H1 (cell line): ENCODE data around the gene AAK1. TPM values are rescaled to one million over a fixed set of nuclear protein-coding genes. Genes with fewer than 3 reads are reported as not detected.

Experiments used
- CTCF ChIA-PET: fragments of 300-600 bp; sonication (Branson Sonifier 250); formaldehyde crosslinking; loops from one replicate; lab custom pipeline; 2021; ENCODE audit not compliant: partially characterized antibody; lab: Charles Lee
- POLR2A ChIA-PET: fragments of 300-600 bp; sonication (Branson Sonifier 250); formaldehyde crosslinking; loops from one replicate; lab custom pipeline; 2021; ENCODE audit warnings: inconsistent platforms; ENCODE audit not compliant: partially characterized antibody; lab: Charles Lee
- DNase-seq, 2 experiments: peaks; one replicate each; pipeline versions ENCODE4 v3.0.0 to v3.0.0-alpha.2; 2010 to 2022; ENCODE audit warnings: low spot score in 2 of 2, low read depth in 1 of 2, mixed read lengths in 1 of 2
- FAIRE-seq: peaks from 2 replicates; lab custom pipeline; 2011; peaks lifted over from hg19 to GRCh38; lab: Jason Lieb, UNC
- H2AFZ ChIP-seq: 2 replicates; pipeline ENCODE4 v1.8.1; 2012; ENCODE audit warnings: low read length, inconsistent platforms
- H2AK5ac ChIP-seq: 2 replicates; pipeline ENCODE4 v1.6.1; 2013; ENCODE audit warnings: low read depth, low read length
- H2BK120ac ChIP-seq: replicated peaks from 2 replicates; pipeline ENCODE3; 2013; ENCODE audit warnings: low read depth, low read length, inconsistent platforms
- H2BK12ac ChIP-seq: 2 replicates; pipeline ENCODE4 v1.6.1; 2013; ENCODE audit warnings: low read depth, low read length
- H2BK15ac ChIP-seq: 2 replicates; pipeline ENCODE4 v1.6.1; 2013; ENCODE audit warnings: low read length
- H2BK20ac ChIP-seq: 2 replicates; pipeline ENCODE4 v1.6.1; 2013; ENCODE audit warnings: low read length
- H2BK5ac ChIP-seq: 2 replicates; pipeline ENCODE4 v1.6.1; 2013; ENCODE audit warnings: low read depth, low read length
- H3K14ac ChIP-seq: 2 replicates; pipeline ENCODE4 v1.6.1; 2013; ENCODE audit warnings: inconsistent platforms; ENCODE audit not compliant: insufficient read length
- H3K18ac ChIP-seq: 2 replicates; pipeline ENCODE4 v1.6.1; 2013; ENCODE audit warnings: low read length; ENCODE audit errors: extremely low read depth
- H3K23ac ChIP-seq: 2 replicates; pipeline ENCODE4 v1.6.1; 2013; ENCODE audit warnings: inconsistent platforms; ENCODE audit not compliant: insufficient read length
- H3K23me2 ChIP-seq: 2 replicates; pipeline ENCODE4 v1.6.1; 2013; ENCODE audit warnings: low read depth, low read length
- H3K27ac ChIP-seq: 2 replicates; pipeline ENCODE4 v1.6.1; 2011; ENCODE audit warnings: low read depth, low read length, inconsistent platforms
- H3K27me3 ChIP-seq, 4 experiments: replicated peaks in 1 of 4; 1 replicate in 1 of 4; 2 replicates in 3 of 4; pipeline versions ENCODE4 v1.6.1 to v1.8.1; 2011 to 2013; ENCODE audit warnings: low read length in 3 of 4, mild to moderate bottlenecking in 3 of 4, inconsistent platforms in 2 of 4, mixed read lengths in 2 of 4, moderate library complexity in 1 of 4; ENCODE audit not compliant: control insufficient read depth in 3 of 4, insufficient read depth in 3 of 4; ENCODE audit errors: extremely low read depth in 1 of 4
- H3K36me3 ChIP-seq, 4 experiments: 2 replicates each; pipeline versions ENCODE4 v1.6.1 to v1.8.1; 2011 to 2013; ENCODE audit warnings: mild to moderate bottlenecking in 4 of 4, low read length in 3 of 4, moderate library complexity in 2 of 4, control low read depth in 1 of 4, inconsistent platforms in 1 of 4; ENCODE audit not compliant: insufficient read depth in 4 of 4, control insufficient read depth in 2 of 4
- H3K4ac ChIP-seq: replicated peaks from 2 replicates; pipeline ENCODE3; 2013; ENCODE audit warnings: low read length, low read depth, mixed read lengths, inconsistent platforms; ENCODE audit not compliant: insufficient read length
- H3K4me1 ChIP-seq, 4 experiments: replicated peaks in 1 of 4; 1 replicate in 1 of 4; 2 replicates in 3 of 4; pipeline versions ENCODE4 v1.6.1 to v1.8.1; 2011 to 2013; ENCODE audit warnings: low read length in 3 of 4, inconsistent platforms in 2 of 4, mixed read lengths in 1 of 4; ENCODE audit not compliant: insufficient read depth in 4 of 4, control insufficient read depth in 3 of 4
- H3K4me2 ChIP-seq, 2 experiments: 2 replicates each; pipeline versions ENCODE4 v1.6.1 to v1.8.1; 2011 to 2013; ENCODE audit warnings: low read depth in 2 of 2, low read length in 2 of 2, control low read depth in 1 of 2, inconsistent platforms in 1 of 2, mild to moderate bottlenecking in 1 of 2; ENCODE audit not compliant: insufficient read depth in 1 of 2
- H3K4me3 ChIP-seq, 4 experiments: fragments of 200-600, 300-600 bp in 1 of 4; sonication (generic), shearing (Covaris generic), sonication (Bioruptor Twin) in 1 of 4; 2 replicates each; pipeline versions ENCODE4 v1.5.1 to v1.8.1; 2011 to 2016; ENCODE audit warnings: low read length in 4 of 4, low read depth in 3 of 4, control low read depth in 2 of 4, inconsistent platforms in 2 of 4, mild to moderate bottlenecking in 2 of 4, mixed read lengths in 1 of 4, moderate library complexity in 1 of 4; ENCODE audit not compliant: insufficient read depth in 2 of 4; ENCODE audit errors: extremely low read depth in 1 of 4
- H3K56ac ChIP-seq: replicated peaks from 2 replicates; pipeline ENCODE3; 2013; ENCODE audit warnings: low read depth, mild to moderate bottlenecking, mixed read lengths, low read length, inconsistent platforms; ENCODE audit not compliant: insufficient read length
- H3K79me1 ChIP-seq: 2 replicates; pipeline ENCODE4 v1.6.1; 2013; ENCODE audit warnings: low read depth, low read length, control low read depth
- H3K79me2 ChIP-seq, 2 experiments: 2 replicates each; pipeline versions ENCODE4 v1.6.1 to v1.8.1; 2012 to 2013; ENCODE audit warnings: low read length in 2 of 2, mild to moderate bottlenecking in 2 of 2, inconsistent platforms in 1 of 2; ENCODE audit not compliant: insufficient read depth in 2 of 2, control insufficient read depth in 1 of 2
- H3K9ac ChIP-seq, 4 experiments: replicated peaks in 1 of 4; 1 replicate in 1 of 4; 2 replicates in 3 of 4; pipeline versions ENCODE4 v1.6.1 to v1.8.1; 2011 to 2013; ENCODE audit warnings: low read depth in 3 of 4, low read length in 3 of 4, control low read depth in 2 of 4, mild to moderate bottlenecking in 2 of 4, moderate library complexity in 2 of 4, inconsistent platforms in 1 of 4; ENCODE audit errors: extremely low read depth in 1 of 4
- H3K9me3 ChIP-seq, 2 experiments: 2 replicates each; pipeline versions ENCODE4 v1.6.1 to v1.8.1; 2012 to 2013; ENCODE audit warnings: mild to moderate bottlenecking in 2 of 2, moderate library complexity in 2 of 2, control low read depth in 1 of 2, inconsistent platforms in 1 of 2, low read depth in 1 of 2, low read length in 1 of 2, mixed read lengths in 1 of 2; ENCODE audit not compliant: insufficient read depth in 2 of 2
- H4K20me1 ChIP-seq, 2 experiments: replicated peaks in 1 of 2; 2 replicates each; pipeline versions ENCODE3 to v1.8.1; 2011 to 2013; ENCODE audit warnings: inconsistent platforms in 2 of 2, low read length in 2 of 2, mild to moderate bottlenecking in 1 of 2; ENCODE audit not compliant: insufficient read depth in 2 of 2, control insufficient read depth in 1 of 2
- H4K5ac ChIP-seq: 2 replicates; pipeline ENCODE4 v1.6.1; 2013; ENCODE audit warnings: low read length, low read depth, mixed read lengths, inconsistent platforms; ENCODE audit not compliant: insufficient read length
- H4K8ac ChIP-seq: 2 replicates; pipeline ENCODE4 v1.8.0; 2013; ENCODE audit warnings: mild to moderate bottlenecking, moderate library complexity, low read length, inconsistent platforms; ENCODE audit not compliant: insufficient read depth; ENCODE audit errors: extremely low read depth
- H4K91ac ChIP-seq: replicated peaks from 2 replicates; pipeline ENCODE3; 2013; ENCODE audit warnings: low read length, mixed read lengths, inconsistent platforms; ENCODE audit not compliant: insufficient read length
- CEBPB ChIP-seq: IDR thresholded peaks from 2 replicates; pipeline ENCODE4 v1.6.1; 2012; ENCODE audit warnings: low read depth, low read length
- GABPA ChIP-seq: IDR thresholded peaks from 2 replicates; pipeline ENCODE4 v1.6.1; 2011; ENCODE audit warnings: mild to moderate bottlenecking, low read length, moderate library complexity, borderline replicate concordance; ENCODE audit not compliant: insufficient read depth
- MAFK ChIP-seq: IDR thresholded peaks from 2 replicates; pipeline ENCODE4 v1.6.1; 2012; ENCODE audit warnings: low read depth, mild to moderate bottlenecking, improper control_type of control experiment, low read length
- POLR2A ChIP-seq, 2 experiments: IDR thresholded peaks; 1 replicate in 1 of 2; 2 replicates in 1 of 2; pipeline ENCODE4 v1.6.1; 2011; ENCODE audit warnings: low read depth in 2 of 2, low read length in 2 of 2, mild to moderate bottlenecking in 2 of 2; ENCODE audit errors: control extremely low read depth in 1 of 2
- POU5F1 ChIP-seq: IDR thresholded peaks from 2 replicates; pipeline ENCODE4 v1.6.1; 2011; ENCODE audit warnings: low read depth, mild to moderate bottlenecking, low read length, moderate library complexity
- RBBP5 ChIP-seq: IDR thresholded peaks from 2 replicates; pipeline ENCODE4 v1.7.1; 2012; ENCODE audit warnings: low read depth, mild to moderate bottlenecking, inconsistent platforms, low read length, moderate library complexity, borderline replicate concordance
- RNF2 ChIP-seq: fragments of 200-900, 300-1000 bp; sonication (generic); IDR thresholded peaks from 2 replicates; pipeline ENCODE4 v1.7.1; 2016; ENCODE audit warnings: borderline replicate concordance, low read depth, mild to moderate bottlenecking, antibody characterized with exemption, low read length; ENCODE audit not compliant: poor library complexity, severe bottlenecking; ENCODE audit errors: missing control alignments
- SIN3A ChIP-seq, 2 experiments: IDR thresholded peaks in 1 of 2; conservative IDR thresholded peaks in 1 of 2; 2 replicates each; pipeline ENCODE4 v1.6.1; 2011 to 2012; ENCODE audit warnings: low read length in 2 of 2, improper control_type of control experiment in 1 of 2, low read depth in 1 of 2, mild to moderate bottlenecking in 1 of 2
- SP4 ChIP-seq: IDR thresholded peaks from 2 replicates; pipeline ENCODE4 v1.6.1; 2012; ENCODE audit warnings: low read length, inconsistent platforms
- SRF ChIP-seq: IDR thresholded peaks from 2 replicates; pipeline ENCODE4 v1.6.1; 2011; ENCODE audit warnings: mild to moderate bottlenecking, low read depth, low read length, moderate library complexity
- TAF7 ChIP-seq: optimal IDR thresholded peaks from 2 replicates; pipeline ENCODE3; 2011; ENCODE audit warnings: low read depth, mild to moderate bottlenecking, inconsistent platforms, low read length, moderate library complexity, borderline replicate concordance
- TBP ChIP-seq: IDR thresholded peaks from 2 replicates; pipeline ENCODE4 v1.6.1; 2011; ENCODE audit warnings: low read depth, low read length, improper control_type of control experiment
- USF2 ChIP-seq: IDR thresholded peaks from 2 replicates; pipeline ENCODE4 v1.6.1; 2011; ENCODE audit warnings: low read length, improper control_type of control experiment
- WGBS, 2 experiments: shearing (Covaris generic) in 1 of 2; methylation state at CpG; one replicate each; pipeline versions ENCODE4 v1.1.6 to v1.1.7; 2013 to 2015; ENCODE audit warnings: low lambda C conversion rate in 2 of 2, mixed read lengths in 2 of 2, inconsistent platforms in 1 of 2, low coverage in 1 of 2, missing lambda C conversion rate in 1 of 2; ENCODE audit not compliant: insufficient replicate concordance in 2 of 2, insufficient coverage in 1 of 2, insufficient read length in 1 of 2; ENCODE audit errors: extremely low coverage in 1 of 2, missing lambda C conversion rate in 1 of 2; 5-methylcytosine and 5-hydroxymethylcytosine counted together
- polyA plus RNA-seq, 7 experiments: library from polyadenylated mRNA; depleted of rRNA in 3 of 7; stranded (reverse) in 5 of 7; unstranded in 2 of 7; fragments of >200 nt in 5 of 7; fragments of 200-250 nt in 2 of 7; gene quantifications; 1 replicate in 5 of 7; 2 replicates in 1 of 7; 4 replicates in 1 of 7; pipeline versions ENCODE4 v1.2.1 to v1.2.3, GENCODE V29; 2011 to 2013; ENCODE audit warnings: missing spikeins in 2 of 7, mixed read lengths in 2 of 7
- total RNA-seq: library from RNA; stranded (reverse); fragmentation: NEBNext Ultra II Directional; extraction: Animal tissue kit (Norgen Biotek cat#: 25700); gene quantifications from 2 replicates; pipeline ENCODE4 v1.2.1, GENCODE V29; 2021

AAK1 gene
- total and polyA plus RNA-seq, 2 of the 8 experiments (the other 6 are each of a cell fraction or from before 2014, with no cell fraction given), result 10.0 to 40.5 TPM

GRCh38 chr2:69531186-69531585, 112.4 kb downstream of the AAK1 start:
- Histone ChIP-seq H4K8ac (no peak overlapping the region), H2BK120ac (no peak overlapping the region), H3K9me3 (no peaks in the 10 kb centered on the region), H4K20me1 (no peaks in the 10 kb centered on the region), H2AFZ (no peak overlapping the region), H3K27me3 (no peaks in the 10 kb centered on the region), H2BK20ac (no peak overlapping the region), H3K56ac (no peak overlapping the region), H3K4me1 (no peaks in the 10 kb centered on the region), H3K18ac (no peak overlapping the region), H3K79me2 (no peaks in the 10 kb centered on the region), H3K9ac (no peak overlapping the region), H3K27ac (no peak overlapping the region), H3K14ac (no peak overlapping the region), H2BK12ac (no peak overlapping the region), H3K4me2 (no peak overlapping the region), H2AK5ac (no peak overlapping the region), H2BK15ac (no peak overlapping the region), H3K36me3 (peaks cover 0 to 14% (median 12%) of the 10 kb centered on the region in 4 experiments; a peak in 5 of 8 replicates), H3K4me3 (no peak overlapping the region), H4K91ac (no peak overlapping the region), H3K23ac (no peak overlapping the region), H4K5ac (no peak overlapping the region), H2BK5ac (no peak overlapping the region), H3K4ac (no peak overlapping the region), H3K23me2 (no peaks in the 10 kb centered on the region), H3K79me1 (no peaks in the 10 kb centered on the region)
- DNase-seq (no peak), FAIRE-seq (no peak)
- ChIA-PET POLR2A (no interaction called here), CTCF (no interaction called here)
- 96% methylated on average over 7 of the region's 7 CpGs; no CpG with 5 or more reads in 1 of the 2 experiments for WGBS, 2 experiments
- no peak for TF ChIP-seq POU5F1
- no peak for TF ChIP-seq MAFK
- TF ChIP-seq USF2, result no peak
- no peak for TF ChIP-seq GABPA
- TF ChIP-seq TBP, result no peak
- TF ChIP-seq RBBP5, result no peak
- TF ChIP-seq SIN3A (conservative IDR thresholded peaks at IDR 0.05 in 1 of 2, IDR thresholded peaks at IDR 0.05 in 1 of 2; ENCODE audit: low read depth in 1 of 2, low read length in 2 of 2), result no peak
- TF ChIP-seq CEBPB, result no peak
- TF ChIP-seq POLR2A (IDR thresholded peaks at IDR 0.05; ENCODE audit: control extremely low read depth in 1 of 2, low read depth in 2 of 2, low read length in 2 of 2), result no peak
- TF ChIP-seq SRF, result no peak
- no peak for TF ChIP-seq SP4
- TF ChIP-seq TAF7, result no peak
- TF ChIP-seq RNF2, result no peak
